8988T (cell line): ENCODE measurements around the gene USP16.
"Not testable (repeated sequence)": the region's sequence is repeated elsewhere in the genome, so short reads cannot be mapped to it uniquely, and the experiment has no call there.

Experiments
- DNase-seq: peaks from one replicate; pipeline ENCODE4 v3.0.0; 2011

The USP16 gene

GRCh38 chr21:29024474-29025327 is at the start of gene USP16:
Gene USP16 (plus strand): TSS chr21:29024668. CDS start chr21:29027914, 3,246 bp downstream.
- peak; percentile 66 for DNase-seq

- DNase-seq, result no peak
These were observed 49.1 kb upstream of the USP16 start for GRCh38 chr21:28975397-28975796.

GRCh38 chr21:28979092-28979491 is 45.4 kb upstream of the USP16 start:
- no peak for DNase-seq

- no peak for DNase-seq
These were observed 41.8 kb upstream of the USP16 start for GRCh38 chr21:28982637-28983036.

- no peak for DNase-seq
These were observed 37.8 kb upstream of the USP16 start for GRCh38 chr21:28986677-28987076.

- not testable (repeated sequence) for DNase-seq
These were observed 36.3 kb upstream of the USP16 start for GRCh38 chr21:28988146-28988545.

GRCh38 chr21:28991861-28992525 is 32.5 kb upstream of the USP16 start:
- DNase-seq, result no peak

GRCh38 chr21:28992526-28993292 is 31.8 kb upstream of the USP16 start, which contains the start of gene LTN1:
Gene LTN1 (minus strand): TSS chr21:28992877. CDS start chr21:28992805, 72 bp downstream.
- peak; percentile 69 for DNase-seq

GRCh38 chr21:28993293-28993629 is 31.2 kb upstream of the USP16 start:
- DNase-seq, result no peak

GRCh38 chr21:29002442-29003144 is 21.9 kb upstream of the USP16 start:
- peak; percentile 47 for DNase-seq

GRCh38 chr21:29005696-29006095 is 18.8 kb upstream of the USP16 start:
- DNase-seq, result no peak

GRCh38 chr21:29007135-29007534 is 17.3 kb upstream of the USP16 start:
- no peak for DNase-seq

GRCh38 chr21:29007810-29008209 is 16.7 kb upstream of the USP16 start:
- DNase-seq, result no peak

- no peak for DNase-seq
These were observed 16.1 kb upstream of the USP16 start for GRCh38 chr21:29008367-29008766.

- DNase-seq, result not testable (repeated sequence)
These were observed 13.2 kb upstream of the USP16 start for GRCh38 chr21:29011236-29011635.

- no peak for DNase-seq
These were observed 6.7 kb upstream of the USP16 start for GRCh38 chr21:29017639-29018237.

- no peak for DNase-seq
These were observed 5.9 kb upstream of the USP16 start for GRCh38 chr21:29018540-29018939.

GRCh38 chr21:29022166-29022565 is 2.3 kb upstream of the USP16 start:
- no peak for DNase-seq

- DNase-seq, result no peak
These were observed 853 bp downstream of the USP16 start for GRCh38 chr21:29025328-29025713.

- no peak for DNase-seq
These were observed 5.1 kb downstream of the USP16 start for GRCh38 chr21:29029524-29029923.

- no peak for DNase-seq
These were observed 6.4 kb downstream of the USP16 start for GRCh38 chr21:29030909-29031308.

GRCh38 chr21:29033301-29033700 is 8.8 kb downstream of the USP16 start:
- no peak for DNase-seq
